ENCODE data around the gene GAB2.
A peak's percentile ranks its signal among the peaks of the same experiment; 100 is the strongest.

The GAB2 gene

GRCh38 chr11:78199653-78200015 is 218.0 kb downstream of the GAB2 start:
- no peak for DNase-seq

- DNase-seq = no peak
Observed at GRCh38 chr11:78199015-78199652, 218.5 kb downstream of the GAB2 start.

GRCh38 chr11:78197816-78198215 is 219.8 kb downstream of the GAB2 start:
- no peak for DNase-seq

- no peak for DNase-seq
Observed at GRCh38 chr11:78196661-78197091, 220.9 kb downstream of the GAB2 start.

GRCh38 chr11:78195917-78196560 is 221.6 kb downstream of the GAB2 start:
- DNase-seq = no peak

- DNase-seq = no peak
Observed at GRCh38 chr11:78194490-78194889, 223.1 kb downstream of the GAB2 start.

GRCh38 chr11:78193806-78194205 is 223.8 kb downstream of the GAB2 start:
- no peak for DNase-seq

- peak; percentile 28 for DNase-seq
Observed at GRCh38 chr11:78192911-78193351, 224.7 kb downstream of the GAB2 start.

- DNase-seq = no peak
Observed at GRCh38 chr11:78192223-78192719, 225.3 kb downstream of the GAB2 start.

GRCh38 chr11:78190871-78191538 is 226.6 kb downstream of the GAB2 start:
- DNase-seq = no peak

GRCh38 chr11:78190374-78190773 is 227.2 kb downstream of the GAB2 start:
- no peak for DNase-seq

- DNase-seq = no peak
Observed at GRCh38 chr11:78189851-78190250, 227.8 kb downstream of the GAB2 start.

- DNase-seq = no peak
Observed at GRCh38 chr11:78189174-78189724, 228.4 kb downstream of the GAB2 start.

GRCh38 chr11:78188286-78189173 is 229.1 kb downstream of the GAB2 start, which contains the start of the genes KCTD21 and USP35:
TSS of gene KCTD21 (minus strand) at chr11:78188626. CDS start at chr11:78174554, 14,072 bp downstream.
TSS of gene USP35 (plus strand) at chr11:78188919. CDS start at chr11:78196246, 7,327 bp downstream.
- DNase-seq = peak; percentile 91

GRCh38 chr11:78187366-78188285 is 230.0 kb downstream of the GAB2 start:
- DNase-seq = peak; percentile 76

GRCh38 chr11:78181185-78181584 is 236.4 kb downstream of the GAB2 start:
- DNase-seq = no peak

- no peak for DNase-seq
Observed at GRCh38 chr11:78180751-78181150, 236.9 kb downstream of the GAB2 start.

GRCh38 chr11:78179459-78180071 is 238.1 kb downstream of the GAB2 start:
- no peak for DNase-seq

GRCh38 chr11:78177216-78177615 is 240.4 kb downstream of the GAB2 start:
- DNase-seq = no peak

- DNase-seq = no peak
Observed at GRCh38 chr11:78176605-78177141, 240.9 kb downstream of the GAB2 start.
